Measurements from ENCODE around the gene CBX2.

Gene CBX2

DNA sequence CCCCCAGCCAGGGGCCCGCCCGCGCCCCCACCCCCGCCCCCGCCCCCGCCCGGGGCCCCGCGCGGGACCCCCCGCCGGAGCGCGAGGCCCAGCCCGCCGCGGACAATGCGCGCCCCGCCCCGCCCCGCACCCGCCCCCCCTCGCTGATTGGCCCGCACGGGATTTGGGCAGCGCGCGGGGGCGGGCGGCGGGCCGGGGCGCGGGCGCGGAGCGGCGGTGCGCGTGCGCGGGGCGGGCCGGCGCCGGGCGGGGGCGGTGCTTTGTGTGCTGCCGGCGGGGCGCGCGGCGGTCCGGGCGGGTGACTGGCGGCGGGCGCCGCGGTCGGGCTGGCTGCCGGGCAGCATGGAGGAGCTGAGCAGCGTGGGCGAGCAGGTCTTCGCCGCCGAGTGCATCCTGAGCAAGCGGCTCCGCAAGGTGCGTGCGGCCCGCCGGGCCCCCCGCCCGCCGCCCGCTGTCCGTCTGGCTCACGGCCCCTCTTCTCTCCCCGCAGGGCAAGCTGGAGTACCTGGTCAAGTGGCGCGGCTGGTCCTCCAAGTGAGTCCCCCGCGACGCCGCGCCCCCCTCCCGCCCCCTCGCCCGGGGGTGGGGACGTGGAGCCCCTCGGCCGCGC is at the start of gene CBX2:
Gene CBX2 (plus strand): TSS at position 255 of the 610 bp plus-strand sequence. CDS start 88 bp downstream, at position 343.
- DNase-seq (ENCODE audit: low read depth), result peak; percentile 79
- TF ChIP-seq, protein P1, sequence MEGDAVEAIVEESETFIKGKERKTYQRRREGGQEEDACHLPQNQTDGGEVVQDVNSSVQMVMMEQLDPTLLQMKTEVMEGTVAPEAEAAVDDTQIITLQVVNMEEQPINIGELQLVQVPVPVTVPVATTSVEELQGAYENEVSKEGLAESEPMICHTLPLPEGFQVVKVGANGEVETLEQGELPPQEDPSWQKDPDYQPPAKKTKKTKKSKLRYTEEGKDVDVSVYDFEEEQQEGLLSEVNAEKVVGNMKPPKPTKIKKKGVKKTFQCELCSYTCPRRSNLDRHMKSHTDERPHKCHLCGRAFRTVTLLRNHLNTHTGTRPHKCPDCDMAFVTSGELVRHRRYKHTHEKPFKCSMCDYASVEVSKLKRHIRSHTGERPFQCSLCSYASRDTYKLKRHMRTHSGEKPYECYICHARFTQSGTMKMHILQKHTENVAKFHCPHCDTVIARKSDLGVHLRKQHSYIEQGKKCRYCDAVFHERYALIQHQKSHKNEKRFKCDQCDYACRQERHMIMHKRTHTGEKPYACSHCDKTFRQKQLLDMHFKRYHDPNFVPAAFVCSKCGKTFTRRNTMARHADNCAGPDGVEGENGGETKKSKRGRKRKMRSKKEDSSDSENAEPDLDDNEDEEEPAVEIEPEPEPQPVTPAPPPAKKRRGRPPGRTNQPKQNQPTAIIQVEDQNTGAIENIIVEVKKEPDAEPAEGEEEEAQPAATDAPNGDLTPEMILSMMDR (IDR thresholded peaks at IDR 0.05; ENCODE audit: insufficient read depth, low read depth, low read length, missing control alignments), result no peak
- peak within 1 kb of the TSS; percentile 51 for H3K4me3 ChIP-seq (ENCODE audit: low read depth, low read length)

DNA sequence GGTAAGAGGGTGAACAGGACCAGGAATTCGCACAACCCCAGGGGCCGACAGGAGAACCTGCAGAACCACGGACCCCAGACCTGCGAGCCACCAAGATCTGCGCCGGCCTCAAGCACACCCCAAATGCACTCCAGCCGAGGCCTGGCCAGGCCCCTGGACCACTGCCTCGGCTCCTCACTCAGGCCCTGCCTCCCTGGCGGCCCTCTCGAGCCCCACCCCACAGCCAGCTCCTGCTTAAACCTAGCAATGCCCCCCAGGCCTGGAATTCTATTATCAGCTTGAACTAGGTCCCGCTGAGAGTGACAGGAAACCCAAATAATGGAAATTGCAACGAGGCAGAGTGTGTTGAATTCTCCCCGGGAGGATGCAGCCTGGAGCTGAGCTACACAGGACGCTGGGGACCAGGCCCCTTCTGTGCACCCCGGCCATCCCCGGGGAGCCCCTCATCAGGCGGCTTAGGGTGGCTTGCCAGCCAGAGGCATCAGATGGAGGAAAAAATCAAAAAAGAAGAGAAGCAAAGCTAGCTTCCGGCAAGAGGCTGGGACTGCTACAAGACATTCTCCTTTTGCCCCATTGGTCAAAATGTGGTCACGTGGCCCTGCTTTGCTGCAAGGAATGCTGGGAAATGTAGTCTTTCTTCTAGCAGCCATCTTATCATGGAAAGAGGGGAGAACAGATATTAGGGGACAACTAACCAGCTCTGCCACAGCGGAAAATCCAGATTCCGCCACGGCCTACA is 49.6 kb upstream of the CBX2 start:
- TF ChIP-seq, protein P1 (IDR thresholded peaks at IDR 0.05; ENCODE audit: insufficient read depth, low read depth, low read length, missing control alignments), result no peak
- H3K4me3 ChIP-seq (ENCODE audit: low read depth, low read length), result no peak overlapping the region
- peak; percentile 93 for DNase-seq (ENCODE audit: low read depth)

DNA sequence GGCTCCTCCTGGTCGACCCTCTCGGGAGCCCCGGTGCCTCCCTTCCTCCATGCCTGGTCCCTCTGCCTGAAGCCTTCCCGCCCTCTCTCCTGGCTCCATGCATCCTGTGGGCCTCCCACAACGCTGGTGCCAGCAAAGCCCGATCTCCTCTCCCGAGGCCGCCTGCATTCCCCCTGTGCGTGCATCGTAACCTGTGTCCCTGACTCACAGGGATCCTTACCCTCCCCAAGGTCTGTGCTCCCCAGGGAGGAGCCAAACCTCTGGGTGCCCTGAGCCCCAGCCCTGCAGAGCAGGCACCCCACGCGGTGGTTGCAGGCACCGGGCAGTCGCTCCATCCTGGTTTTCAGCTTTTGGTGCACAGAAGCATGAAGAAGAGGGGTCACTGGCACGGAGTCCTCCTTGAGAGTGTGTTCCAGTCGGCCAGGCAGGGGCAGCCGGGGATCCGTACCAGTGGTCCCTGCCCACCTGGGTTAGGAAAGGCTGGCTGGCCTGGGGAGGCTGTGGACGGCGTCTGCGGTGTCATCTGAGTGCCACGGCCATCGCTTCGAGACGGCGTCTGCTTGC is 49.0 kb upstream of the CBX2 start:
- TF ChIP-seq, protein P1 (IDR thresholded peaks at IDR 0.05; ENCODE audit: insufficient read depth, low read depth, low read length, missing control alignments), result no peak
- H3K4me3 ChIP-seq (ENCODE audit: low read depth, low read length), result no peak overlapping the region

DNA sequence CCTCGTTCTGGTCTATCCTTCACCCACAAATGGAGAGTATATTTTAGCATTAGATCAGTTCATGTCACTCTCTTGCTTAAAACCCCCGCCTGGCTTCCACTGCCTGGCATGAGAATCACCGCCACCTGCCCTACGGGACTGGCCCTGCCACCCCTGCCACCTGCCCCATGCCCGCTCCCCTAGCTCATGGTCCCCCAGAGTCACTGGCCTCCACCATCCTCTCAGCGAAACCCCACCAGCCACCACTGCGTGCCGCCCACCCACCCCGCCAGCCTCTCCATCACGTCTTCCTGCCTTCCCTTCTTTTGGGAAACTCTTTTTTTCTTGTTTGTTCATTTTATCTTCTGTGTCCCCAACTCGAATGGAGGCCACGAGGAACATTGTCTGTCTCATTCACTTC is 48.2 kb upstream of the CBX2 start:
- H3K4me3 ChIP-seq (ENCODE audit: low read depth, low read length), result no peak overlapping the region
- no peak for DNase-seq (ENCODE audit: low read depth)
- TF ChIP-seq, protein P1 (IDR thresholded peaks at IDR 0.05; ENCODE audit: insufficient read depth, low read depth, low read length, missing control alignments), result no peak

More for the DNA sequence above, 49.0 kb upstream of the CBX2 start:
- no peak for DNase-seq (ENCODE audit: low read depth)

DNA sequence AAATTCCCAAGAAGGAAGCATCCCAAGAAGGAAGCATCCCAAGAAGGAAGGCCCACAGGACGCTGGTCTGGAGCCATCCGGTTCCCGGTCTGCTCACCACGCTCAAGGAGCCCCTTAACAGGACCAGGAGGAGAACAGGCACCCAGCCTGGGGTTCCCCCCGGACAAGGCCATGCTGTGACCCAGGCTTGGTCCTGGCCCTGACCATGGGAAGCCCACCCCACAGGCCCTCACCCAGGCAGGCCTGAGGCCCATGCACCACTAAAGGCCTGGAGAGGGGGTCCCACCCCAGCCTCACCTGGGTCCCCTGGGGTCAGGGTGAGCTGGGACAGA is 47.5 kb upstream of the CBX2 start:
- TF ChIP-seq, protein P1 (IDR thresholded peaks at IDR 0.05; ENCODE audit: insufficient read depth, low read depth, low read length, missing control alignments), result no peak
- H3K4me3 ChIP-seq (ENCODE audit: low read depth, low read length), result no peak overlapping the region
- DNase-seq (ENCODE audit: low read depth), result no peak

DNA sequence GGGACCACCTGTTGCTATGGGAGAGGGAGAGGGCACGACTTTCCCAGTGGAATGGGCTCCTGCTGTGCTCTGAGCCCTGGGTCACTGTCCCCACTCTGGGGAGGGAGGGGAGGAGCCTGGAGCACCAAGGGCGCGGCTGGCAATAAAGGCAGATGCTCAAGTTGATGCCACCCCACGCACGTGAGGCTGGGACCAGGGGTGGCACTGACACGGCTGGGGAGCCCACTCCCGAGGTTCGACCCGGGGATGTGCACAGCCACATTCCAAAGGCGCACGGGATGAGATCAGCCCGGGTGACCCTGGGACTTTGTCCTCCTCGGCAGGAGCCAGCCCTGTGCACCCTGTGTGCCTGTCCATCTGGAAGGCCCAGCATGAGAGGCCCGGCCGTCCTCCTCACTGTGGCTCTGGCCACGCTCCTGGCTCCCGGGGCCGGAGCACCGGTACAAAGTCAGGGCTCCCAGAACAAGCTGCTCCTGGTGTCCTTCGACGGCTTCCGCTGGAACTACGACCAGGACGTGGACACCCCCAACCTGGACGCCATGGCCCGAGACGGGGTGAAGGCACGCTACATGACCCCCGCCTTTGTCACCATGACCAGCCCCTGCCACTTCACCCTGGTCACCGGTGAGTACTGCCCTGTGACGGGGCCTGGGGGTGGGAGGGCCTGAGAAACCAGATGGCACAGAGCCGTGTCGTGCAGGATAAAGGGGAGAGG is 47.0 kb upstream of the CBX2 start, which contains the start of gene ENPP7:
Gene ENPP7 (plus strand): TSS at position 175 of the 715 bp plus-strand sequence. CDS start 197 bp downstream, at position 372.
- no peak for DNase-seq (ENCODE audit: low read depth)
- H3K4me3 ChIP-seq (ENCODE audit: low read depth, low read length), result no peak within 1 kb of the TSS

More for the DNA sequence above, 47.0 kb upstream of the CBX2 start, which contains the start of gene ENPP7:
- TF ChIP-seq, protein P1 (IDR thresholded peaks at IDR 0.05; ENCODE audit: insufficient read depth, low read depth, low read length, missing control alignments), result no peak

All from GM12865 (cell line).